ENCODE measurements around the gene RAB38. TPM values are rescaled to one million over a fixed set of nuclear protein-coding genes. Genes with fewer than 3 reads are reported as not detected.

The RAB38 gene
- total RNA-seq, 1 donor from 2014 or later, result 36.2 TPM

DNA sequence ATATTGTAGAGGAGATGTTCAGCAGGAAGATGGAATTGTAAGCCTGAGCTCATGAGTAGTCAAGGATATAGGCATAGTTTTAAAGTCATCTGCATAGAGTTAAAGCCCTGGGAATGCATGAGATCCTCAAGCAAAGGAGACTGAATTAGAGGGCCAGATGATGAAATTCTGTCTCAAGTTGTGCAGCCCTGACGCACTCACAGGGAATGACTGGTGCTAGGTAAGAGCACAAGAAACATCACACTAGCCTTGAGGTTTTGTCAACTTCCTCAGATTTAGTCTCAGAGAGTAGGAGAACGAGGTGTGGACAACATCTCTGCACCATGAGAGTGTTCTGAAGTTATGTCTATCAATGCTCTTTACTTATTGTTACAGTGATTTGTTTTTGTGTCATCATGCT is 5.8 kb downstream of the RAB38 start:
- no peak for DNase-seq

DNA sequence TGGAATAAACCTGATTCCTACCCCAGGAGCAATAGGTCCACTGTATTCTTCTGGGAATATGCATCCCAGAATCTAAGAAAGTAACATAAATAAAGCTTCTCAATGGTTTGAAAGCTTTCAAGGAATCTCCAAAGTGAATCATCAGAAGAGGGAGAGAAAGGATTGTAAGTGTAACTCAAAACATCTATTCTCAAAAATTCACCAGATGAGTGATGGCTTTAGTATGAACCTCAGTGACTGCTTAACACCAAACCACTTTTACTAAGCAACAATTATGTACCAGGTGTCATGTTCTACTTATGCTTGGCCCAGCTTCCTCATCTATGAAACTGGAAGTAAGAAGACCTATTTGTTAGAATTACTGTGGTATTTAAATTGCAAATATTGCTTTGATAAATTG is 7.4 kb downstream of the RAB38 start:
- no peak for DNase-seq

DNA sequence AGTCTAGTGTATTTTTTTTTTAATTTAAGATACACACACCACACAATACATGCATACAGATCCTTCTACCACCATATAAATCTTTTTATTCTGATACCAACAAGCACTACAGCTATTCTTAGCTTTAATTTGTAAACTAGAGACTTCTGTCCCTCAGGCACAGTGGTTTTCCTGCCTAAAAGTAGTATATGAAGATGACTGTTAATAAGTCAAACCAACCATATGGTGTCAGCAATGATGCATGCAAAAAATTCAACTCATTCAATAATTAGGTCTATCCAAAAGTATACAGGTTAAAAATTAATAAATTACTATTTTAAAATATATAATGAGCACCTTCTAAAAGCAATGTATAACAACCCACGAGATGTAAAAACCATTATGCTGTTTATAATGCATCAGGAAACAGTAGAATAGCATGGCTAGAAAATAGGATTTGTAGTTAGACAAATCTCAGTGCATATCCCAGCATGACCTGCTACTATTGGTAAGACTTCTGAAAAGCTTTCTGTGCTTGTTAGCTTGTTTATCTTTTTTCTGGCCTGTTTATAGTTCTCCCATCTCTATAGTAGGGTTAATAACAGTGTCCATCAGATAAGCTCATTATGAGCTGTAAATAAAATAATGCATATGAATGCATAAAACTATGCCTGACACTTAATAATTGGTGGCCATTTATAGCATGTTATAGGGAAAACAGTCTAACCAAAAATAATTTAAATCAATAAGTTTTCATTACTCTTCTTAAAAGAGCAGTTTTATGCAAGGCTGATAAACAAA is 10.2 kb downstream of the RAB38 start:
- DNase-seq, result no peak

DNA sequence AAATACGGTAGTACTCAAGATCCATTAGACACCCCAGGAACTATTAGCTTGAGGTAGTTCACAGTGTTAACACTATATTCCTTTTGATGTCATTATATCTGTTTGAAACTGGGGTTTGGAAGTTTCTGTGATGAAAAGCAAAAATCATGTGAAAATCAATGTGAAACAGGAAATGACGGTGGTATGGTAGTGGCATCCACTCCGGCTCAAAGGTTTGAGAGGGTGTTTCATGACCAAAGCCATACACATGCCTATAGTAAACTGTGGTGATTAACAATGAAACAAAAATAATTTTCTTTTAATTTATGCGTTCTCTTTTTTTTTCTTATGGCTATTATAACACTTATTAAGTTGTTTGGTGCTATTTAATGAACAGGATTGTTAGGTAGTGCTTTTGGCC is 10.9 kb downstream of the RAB38 start:
- DNase-seq, result no peak

DNA sequence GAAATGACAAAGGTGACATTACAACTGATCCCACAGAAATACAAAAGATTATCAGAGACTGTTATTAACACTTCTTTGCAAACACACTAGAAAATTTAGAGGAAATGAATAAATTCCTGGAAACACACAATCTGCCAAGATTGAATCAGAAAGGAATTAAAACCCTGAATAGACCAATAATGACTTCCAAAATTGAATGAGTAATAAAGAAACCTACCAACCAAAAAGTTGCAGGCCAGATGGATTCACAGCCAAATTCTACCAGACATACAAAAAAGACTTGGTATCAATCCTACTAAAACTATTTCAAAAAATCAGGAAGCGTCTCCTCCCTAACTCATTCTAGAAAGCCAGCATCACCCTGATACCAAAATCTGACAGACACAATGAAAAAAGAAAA is 17.2 kb downstream of the RAB38 start:
- no peak for DNase-seq

DNA sequence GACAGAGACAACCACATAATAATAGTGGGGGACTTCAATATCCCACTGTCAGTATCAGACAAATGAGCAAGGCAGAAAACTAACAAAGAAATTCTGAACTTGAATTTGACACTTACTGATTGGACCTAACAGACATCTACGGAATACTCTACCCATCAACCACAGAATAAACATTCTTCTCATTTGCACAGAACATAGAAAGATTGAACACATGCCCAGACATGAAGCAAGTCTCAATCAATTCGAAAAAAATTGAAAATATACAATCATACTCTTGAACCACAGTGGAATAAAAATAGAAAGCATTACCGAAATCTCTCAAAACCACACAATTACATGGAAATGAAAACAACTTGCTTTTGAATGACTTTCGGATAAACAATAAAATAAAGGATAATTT is 17.9 kb downstream of the RAB38 start:
- no peak for DNase-seq

DNA sequence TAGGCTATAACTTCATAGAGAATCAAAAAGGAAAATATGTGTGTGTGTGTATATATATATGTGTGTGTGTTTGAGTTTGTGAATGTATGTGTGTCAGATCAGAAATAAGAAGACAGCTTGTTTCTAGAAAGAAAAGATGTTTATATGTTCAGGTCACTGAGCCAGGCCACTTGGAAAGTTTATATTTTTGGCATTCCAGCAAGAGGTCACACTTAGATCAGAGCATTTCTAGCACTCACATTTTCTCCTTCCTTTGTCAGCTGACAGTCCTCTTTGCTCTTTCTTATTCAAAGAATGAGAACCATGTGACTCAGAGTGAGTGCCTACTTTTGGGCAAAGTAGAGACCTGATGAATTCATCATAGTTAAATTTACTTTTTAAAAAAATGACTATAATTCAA is 22.9 kb downstream of the RAB38 start:
- no peak for DNase-seq

DNA sequence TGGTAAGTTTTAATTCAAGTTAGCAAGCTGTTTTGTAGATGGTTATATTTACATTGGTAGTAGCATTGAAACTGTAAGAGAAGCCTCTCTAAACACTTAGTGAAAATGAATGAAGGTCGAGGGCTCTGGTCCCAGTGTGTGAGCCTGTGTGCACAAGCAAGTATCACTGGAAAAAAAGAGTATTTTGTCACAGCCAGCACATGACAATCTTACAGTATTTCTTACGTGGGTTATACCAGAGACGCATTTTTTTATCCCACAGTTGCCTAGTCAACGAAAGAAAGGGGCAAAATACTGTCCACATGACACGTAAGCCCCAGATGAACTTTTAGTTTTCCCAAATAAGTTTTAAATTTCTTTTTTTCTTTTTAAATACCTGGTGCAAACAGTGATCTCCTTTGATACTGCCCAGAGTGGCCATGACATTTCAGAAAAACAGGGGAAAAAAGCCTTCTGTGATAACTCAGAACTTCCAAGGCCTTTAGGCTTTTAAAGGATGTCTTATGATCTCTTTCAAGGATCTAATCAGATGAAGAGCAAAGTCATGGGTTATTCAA is 23.5 kb downstream of the RAB38 start:
- no peak for DNase-seq

DNA sequence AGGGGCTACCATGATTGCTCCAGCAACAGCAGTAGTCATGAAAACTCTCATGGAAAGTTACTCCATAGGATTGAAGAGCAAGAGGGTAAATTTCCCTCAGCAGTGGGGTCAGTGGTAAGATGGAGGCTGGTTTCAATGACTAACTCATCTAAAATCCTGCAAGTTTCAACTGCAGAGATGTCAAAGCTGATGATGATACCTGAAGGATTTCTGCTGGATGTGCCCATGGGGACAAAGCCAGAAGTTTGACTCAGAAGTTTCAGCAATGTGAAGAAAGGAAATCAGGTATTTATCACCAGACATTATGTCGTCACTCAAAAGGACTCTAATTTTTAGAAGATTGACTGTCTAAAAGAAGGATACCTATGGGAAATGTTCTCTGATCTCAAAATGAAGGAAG is 29.1 kb downstream of the RAB38 start:
- DNase-seq, result no peak

DNA sequence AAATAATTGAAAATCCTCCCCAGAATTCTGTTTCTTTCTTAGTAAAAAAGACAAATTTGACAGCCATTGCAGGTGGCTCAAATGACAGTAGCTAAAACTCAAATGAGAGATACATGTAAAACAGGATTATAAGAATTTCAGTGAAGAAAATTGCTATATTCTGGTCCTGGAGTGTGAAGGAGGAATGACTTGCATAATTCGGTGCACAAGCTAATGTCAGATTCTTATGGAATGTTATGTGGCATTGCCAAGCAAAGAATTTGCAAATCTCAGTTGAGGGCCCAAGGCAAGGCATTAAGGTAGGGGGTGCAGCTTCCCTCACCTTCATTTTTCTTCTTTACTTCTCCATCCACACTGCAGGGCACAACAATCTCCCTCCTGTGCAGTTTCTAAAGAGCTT is 35.4 kb downstream of the RAB38 start:
- no peak for DNase-seq

DNA sequence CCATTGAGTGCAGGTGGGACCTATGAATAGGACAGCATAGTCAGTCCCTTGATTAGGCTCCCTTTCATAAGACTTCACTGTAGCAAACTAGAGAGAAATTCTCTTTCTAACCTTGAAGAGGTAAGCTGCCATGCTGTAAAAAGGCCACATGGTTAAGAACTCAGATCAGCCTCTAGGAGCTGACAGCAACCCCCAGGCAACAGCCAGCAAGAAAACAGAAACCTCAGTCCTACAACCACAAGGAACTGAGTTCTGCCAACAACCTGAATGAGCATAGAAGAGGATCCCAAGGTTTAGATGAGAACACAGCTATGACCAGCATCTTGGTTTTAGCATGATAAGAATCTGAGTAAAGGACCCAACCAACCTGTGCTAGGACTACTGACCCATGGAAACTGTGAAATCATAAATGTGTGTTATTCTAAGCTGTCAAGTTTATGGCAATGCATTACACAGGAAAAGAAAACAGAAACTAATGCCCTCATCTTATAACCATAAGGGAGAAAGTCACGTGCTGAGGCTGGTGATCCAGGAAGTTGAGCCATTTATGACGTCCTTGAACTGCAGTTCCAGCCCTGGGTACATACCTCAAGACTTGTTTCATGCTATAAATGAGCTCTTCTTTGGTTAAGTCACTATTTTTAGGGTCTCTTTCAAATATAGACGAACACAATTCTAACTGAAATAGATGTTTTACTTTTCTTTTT is 43.3 kb downstream of the RAB38 start:
- DNase-seq, result no peak

DNA sequence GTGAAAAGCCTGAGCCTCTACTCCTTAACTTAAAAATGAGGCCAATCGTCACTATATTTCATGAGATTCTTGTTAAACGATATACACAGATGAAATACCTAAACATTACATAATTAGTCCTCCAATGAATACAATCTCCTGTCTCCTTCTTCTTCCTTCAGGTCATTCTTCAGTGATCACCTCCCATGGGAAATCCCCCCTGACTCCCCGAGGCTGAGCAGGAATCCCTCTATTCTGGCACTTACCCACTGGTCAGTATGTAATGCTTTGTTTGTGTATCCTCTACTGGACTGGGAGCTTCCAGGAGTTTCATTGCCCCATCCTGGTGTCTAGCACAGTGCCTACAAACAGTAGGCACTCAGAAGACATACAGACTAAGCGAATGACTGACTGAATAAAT is 52.3 kb downstream of the RAB38 start:
- no peak for DNase-seq

DNA sequence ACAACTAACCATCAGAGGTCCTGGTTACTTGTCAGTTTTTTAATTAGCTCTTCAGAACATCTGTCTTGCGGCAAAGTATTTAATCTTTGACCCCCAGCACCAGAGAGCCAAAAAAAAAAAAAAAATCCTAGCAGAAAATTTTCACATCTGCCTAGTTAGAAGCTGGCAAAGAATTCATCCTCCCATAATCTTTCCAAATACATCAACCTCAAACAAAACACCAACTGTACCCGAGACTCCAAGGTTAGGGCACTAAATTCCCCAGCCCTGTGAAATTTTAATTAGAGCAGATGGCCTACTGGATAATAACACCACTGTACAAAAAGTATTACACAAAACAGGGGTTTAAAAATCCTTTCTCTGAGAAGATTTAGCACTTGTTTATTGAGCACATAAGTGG is 55.7 kb downstream of the RAB38 start:
- no peak for DNase-seq

DNA sequence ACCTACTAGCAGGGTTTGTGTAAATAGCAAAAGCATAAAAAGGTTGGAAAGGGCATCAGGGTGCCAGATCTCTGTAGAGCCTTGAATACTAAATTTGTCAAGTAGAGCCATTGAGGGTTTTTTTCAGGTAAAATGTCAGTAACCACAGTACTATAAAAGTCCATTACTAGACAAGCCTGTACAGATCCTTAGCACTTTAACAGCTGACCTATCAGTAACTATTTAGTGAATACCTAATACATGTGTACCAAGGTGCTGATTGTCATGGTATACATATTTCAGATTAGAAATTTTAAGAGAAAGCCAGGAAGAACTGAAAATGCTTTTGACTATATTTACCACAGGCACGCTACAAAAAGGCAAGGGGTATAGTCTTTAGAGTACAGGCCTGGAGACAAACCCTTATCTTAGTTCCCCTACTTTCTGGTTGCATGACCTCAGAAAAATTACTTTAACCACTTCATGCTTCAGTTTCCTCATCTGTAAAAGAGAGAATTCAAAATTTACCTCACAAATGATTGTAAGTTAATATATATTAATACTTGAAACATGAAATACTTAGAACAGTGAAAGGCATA is 57.9 kb downstream of the RAB38 start:
- no peak for DNase-seq

DNA sequence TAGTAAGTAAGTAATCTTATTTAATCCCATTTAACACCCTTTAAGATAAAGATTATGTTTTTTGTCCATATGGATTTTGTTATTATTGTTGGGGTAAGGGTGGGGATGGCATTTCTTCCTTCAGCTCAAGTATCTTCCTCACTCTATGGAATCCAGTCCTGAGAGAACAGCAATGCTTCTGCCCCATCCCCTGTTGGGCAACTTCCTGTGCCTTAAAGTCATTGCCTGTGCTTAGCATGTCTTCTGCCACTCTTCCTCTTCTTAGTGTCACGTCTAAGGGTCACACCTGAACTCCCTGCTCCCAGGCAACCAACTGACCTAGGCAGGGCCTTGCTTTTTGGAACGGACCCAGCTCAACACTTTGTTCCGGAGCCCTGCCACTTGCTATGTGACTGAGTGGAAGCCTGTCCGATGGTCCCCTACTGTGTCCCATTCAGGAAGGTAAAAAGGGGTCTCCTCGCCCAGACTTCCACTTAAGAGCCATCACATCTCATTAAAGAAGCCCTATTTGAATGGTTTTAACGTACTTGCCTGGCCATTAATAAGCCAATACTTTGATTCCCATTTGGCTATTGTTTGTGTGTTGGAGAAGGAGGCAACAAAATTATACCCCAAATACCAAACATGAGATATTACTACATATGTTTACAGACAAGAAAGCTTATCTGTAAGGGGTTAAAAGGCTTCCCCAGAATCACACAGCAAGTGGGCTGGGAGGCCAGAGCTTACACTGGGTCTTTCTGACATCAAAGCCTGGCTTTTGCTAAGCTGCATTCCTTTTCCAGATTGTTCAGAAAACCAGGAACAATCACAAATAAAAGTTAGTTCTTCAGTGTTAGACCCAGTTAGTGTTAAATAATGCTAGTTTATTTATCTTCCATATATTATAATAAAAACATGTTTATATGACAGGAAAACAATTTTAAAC is 59.2 kb downstream of the RAB38 start:
- DNase-seq, result no peak

DNA sequence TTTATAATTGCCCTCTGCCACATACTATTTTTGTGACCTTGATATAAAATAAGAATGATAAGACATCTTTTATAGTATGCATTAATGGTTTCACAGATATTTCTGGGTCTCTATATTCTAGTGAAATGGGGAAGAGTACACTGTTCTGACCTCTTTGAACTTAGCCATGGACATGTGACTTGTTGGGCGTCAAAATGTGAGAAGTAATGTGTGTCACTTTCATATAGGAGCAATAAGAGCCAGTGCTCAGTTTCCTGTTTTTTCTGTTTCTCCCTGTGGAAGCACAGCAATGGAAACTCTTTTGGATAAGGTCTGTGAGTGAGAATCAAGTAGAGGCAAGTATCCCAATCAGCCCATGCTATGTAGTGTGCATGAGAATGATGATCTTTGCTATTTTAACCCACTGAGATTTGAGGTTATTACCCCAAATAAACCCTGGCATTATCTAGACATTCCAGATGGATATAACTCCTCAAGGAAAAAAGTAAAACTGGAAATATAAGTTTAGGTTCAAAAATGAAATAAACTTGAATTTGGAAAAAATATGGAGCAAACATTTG is 60.7 kb downstream of the RAB38 start:
- DNase-seq, result no peak

DNA sequence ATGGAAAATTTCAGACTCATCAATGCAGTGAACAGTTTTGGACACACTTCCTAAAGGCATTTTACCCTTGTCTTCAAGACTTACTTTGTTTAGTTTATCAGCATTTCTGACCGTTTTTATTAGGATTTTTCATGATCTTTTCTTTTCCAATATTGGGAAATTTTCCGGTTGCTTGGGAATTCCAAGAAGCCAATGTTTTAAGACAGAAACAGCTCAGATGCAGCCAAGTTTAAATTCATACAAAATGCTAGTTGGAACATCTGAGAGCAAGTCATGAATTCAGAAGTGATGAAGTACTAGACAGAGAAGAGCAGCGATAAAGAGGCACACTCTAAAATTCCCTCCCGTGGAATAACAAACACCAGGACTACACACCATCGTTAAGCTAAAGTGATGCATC is 68.6 kb downstream of the RAB38 start:
- DNase-seq, result peak; percentile 79

DNA sequence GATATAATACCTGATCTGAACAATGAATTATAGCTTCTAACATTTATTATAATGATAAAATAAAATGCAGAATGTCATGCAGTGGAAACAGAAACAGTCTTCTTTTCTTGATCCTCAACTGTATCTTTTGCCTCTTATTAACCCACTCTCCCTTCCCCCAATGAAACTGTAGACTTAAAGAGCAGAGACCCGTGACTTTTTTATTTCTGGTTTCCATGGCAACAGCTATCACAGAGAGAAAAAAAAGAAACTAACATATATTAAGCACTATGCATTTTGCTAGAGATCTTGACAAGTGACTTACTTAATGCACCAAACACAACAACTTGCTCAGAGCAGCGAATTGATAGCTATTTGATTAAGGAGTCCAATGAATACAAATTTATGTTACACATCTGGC is 69.3 kb downstream of the RAB38 start:
- DNase-seq, result no peak

DNA sequence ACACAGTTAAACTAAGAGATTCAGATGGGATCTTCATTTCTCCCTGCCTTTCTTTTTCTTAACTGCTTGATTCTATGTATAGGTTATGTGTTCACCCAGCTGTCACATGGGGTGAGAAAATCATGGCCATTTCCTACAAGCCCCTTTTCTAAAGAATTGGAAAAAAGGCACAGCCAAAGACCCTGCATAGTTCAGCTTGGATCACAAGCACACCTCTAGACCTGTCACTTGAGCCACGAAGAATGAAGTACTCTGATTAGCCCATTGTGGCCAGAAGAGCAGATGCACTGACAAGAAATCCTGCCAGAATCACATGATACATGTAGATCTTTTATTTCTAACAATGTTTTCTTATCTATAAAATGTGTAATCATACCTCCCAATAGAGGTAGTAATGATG is 69.7 kb downstream of the RAB38 start:
- DNase-seq, result no peak

DNA sequence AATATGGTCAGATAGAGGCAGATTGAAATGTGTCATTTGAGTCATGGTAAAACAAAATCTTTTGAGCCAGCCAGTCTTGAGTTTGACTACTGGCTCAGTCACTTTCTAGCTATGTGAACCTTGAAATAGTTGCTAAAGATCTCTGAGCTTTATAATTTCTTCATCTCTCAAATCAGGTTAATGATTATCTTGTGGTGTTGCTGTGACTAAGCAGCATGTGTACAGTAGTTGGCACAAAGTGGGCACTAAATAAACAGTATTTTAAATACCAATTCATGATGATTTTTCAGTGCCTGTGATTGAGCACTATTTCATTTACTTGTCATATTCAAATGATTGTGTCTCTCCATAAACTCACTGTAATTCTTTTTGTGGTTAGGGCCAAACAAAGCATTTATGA is 70.8 kb downstream of the RAB38 start:
- DNase-seq, result no peak

DNA sequence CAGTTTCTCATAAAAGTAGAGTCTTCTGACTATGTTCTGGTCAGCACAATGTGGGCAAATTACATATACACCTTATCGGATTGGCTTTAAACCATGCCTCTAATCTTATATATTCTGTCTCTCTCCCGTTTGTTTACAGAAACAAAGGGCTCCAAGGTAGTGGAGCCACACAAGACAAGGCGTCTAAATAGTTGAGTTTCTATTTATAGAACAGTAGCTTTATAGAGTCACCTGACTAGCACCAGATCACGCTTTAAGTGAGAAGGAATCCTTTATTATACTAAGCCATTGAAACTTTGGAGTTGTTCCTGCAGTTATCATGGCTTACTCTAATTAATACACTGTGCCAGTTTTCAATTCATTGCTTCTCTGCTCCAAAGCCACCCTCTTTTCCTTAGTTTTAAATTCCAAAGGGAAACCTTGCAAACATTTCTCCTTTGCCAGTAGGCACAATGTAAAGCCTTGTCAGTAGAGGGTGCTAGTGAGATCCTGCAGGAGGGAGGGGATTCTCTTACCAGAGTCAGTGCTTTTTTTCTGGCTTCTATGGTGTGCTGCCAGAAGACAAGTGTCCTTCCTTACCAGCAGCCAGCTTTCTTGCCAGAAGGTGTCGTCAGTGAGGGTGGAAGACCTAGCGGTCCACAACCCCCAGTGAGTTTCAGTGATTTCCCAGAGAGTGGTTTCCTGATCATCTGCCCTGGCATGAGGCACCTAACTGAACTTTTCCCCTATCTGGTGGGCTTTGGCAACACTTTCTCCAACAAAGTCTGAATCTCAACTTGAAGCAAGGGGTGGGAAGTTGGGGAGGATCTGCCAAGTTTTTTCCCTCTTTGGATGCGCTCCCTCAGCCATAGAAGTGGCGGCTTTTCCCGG is 71.7 kb downstream of the RAB38 start:
- DNase-seq, result no peak

Measured in skin of body (tissue), 2 donors.